SHP77 (cell line): ENCODE measurements around the gene SYNE1.

Source experiments
- DNase-seq, 2 experiments: peaks; one replicate each; lab custom pipeline; 2025; lab: John Stamatoyannopoulos, UW

Gene SYNE1

DNA sequence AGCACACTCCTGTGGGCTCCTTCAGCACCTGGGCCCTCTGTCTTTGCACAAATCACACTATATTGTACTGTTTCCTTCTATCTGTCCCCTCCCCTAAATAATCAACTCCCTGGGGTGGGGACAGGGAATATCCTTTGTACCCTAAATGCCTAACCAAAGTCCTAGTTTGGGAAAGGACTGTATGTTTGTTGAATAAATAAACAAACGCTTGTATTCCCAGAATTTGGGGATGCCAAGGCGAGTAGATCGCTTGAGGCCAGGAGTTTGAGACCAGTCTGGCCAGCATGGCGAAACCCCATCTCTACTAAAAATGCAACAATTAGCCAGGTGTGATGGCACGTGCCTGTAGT is 322.7 kb downstream of the SYNE1 start:
- no peak for DNase-seq

GRCh38 chr6:152313542-152314482 is 323.4 kb downstream of the SYNE1 start:
- DNase-seq = no peak

- DNase-seq = no peak
Measured at GRCh38 chr6:152312434-152312833, 324.7 kb downstream of the SYNE1 start.

DNA sequence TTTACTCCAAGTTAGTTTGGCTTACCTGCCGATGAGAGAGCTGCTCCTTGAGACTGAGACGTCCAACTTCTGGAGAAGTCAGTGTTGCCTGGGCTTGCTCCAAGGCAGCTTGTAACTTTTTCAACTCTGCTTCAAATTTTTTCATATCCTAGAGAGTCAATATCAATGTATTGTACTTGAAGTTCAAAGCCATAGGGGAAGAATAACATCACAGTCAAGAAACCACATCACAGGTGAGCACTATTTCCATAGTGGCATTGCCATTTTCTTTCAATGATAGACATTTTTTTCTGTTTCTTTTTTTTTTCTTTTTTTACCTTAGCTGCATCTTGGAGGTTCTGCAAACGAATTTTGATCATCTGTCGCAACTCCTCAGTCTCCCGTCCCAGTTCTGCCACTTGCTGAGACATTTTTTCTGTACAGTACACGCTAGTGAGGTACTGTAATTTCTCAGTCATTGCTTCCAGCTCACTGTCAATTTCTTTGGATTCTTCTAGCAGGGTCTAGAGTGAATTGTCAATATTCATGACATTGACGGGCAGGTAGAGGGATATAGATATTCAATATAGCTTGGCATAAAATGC is 326.7 kb downstream of the SYNE1 start:
- DNase-seq = no peak

DNA sequence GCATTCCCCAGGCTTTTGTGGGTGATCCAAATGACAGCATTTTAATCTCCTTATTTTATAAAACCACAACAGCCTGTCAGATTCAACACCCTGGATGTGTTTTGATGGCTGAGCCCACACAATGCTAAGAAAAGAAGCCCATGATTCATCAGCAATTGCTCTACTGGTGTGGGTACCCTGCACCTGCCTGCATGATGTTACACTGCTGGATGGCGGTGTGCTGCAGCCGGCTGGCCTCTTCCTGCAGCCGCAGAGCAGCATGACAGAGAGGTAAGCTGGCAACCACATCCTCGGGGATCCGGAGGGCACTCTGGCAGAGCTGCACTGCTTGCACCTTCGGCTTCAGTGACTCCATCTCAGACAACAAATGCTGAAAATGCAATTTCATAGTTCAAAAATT is 327.5 kb downstream of the SYNE1 start:
- peak; percentile 46 to 75 for DNase-seq

DNA sequence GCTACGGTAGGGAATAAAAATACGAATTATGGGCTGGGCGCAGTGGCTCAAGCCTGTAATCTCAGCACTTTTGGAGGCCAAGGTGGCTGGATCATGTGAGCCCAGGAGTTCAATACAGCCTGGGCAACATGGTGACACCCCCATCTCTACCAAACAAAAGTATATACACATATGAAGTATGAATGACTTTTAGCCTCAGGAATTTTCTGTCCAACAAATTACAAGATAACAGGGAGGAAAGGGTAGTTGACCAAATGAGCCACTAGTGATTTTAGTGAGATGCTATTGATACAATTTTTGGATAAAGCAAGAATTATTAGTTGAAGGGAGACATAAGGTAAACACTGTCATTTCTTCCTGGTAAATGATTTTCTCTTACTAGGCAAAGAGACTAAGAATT is 328.2 kb downstream of the SYNE1 start:
- no peak for DNase-seq

- DNase-seq = no peak
Measured at GRCh38 chr6:152308306-152308705, 328.9 kb downstream of the SYNE1 start.

- DNase-seq = no peak
Measured at GRCh38 chr6:152305672-152306071, 331.5 kb downstream of the SYNE1 start.

GRCh38 chr6:152301765-152302568 is 335.2 kb downstream of the SYNE1 start:
- peak; percentile 80 to 86 for DNase-seq

DNA sequence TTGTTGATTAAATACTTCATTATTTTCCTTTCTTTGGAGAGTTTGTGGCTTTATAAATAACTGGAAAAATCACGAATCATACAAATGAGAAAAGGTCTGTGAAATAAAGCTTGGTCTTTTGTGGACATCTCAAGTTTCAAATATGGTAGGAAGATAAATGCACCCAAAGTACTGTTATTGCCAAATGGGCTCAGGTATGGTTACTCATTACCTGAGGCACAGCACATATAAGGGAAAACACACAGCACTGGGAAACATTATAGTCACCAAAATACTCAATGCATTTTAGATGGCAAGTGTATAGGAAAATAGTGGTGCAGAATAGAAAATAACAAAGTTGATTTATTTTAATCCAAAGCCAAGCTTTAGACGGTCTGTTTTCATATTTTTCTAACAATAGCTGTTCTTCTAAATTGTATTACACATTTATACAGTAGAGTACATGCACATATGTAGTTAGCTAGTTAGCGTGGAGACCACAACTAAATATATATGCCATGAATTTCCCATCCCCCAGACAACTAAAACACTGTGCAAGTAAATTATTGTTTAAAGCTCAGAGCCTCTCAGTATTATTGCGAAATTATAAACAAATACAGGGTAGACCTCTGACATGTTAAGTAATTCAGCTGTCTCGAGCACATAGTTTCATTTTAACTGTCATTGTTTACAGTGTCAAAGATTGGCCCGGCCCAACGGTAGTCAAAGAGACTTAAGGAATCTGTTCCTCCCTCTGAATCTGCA is 336.0 kb downstream of the SYNE1 start:
- DNase-seq = no peak

- DNase-seq = no peak
Measured at GRCh38 chr6:152300517-152300916, 336.6 kb downstream of the SYNE1 start.

DNA sequence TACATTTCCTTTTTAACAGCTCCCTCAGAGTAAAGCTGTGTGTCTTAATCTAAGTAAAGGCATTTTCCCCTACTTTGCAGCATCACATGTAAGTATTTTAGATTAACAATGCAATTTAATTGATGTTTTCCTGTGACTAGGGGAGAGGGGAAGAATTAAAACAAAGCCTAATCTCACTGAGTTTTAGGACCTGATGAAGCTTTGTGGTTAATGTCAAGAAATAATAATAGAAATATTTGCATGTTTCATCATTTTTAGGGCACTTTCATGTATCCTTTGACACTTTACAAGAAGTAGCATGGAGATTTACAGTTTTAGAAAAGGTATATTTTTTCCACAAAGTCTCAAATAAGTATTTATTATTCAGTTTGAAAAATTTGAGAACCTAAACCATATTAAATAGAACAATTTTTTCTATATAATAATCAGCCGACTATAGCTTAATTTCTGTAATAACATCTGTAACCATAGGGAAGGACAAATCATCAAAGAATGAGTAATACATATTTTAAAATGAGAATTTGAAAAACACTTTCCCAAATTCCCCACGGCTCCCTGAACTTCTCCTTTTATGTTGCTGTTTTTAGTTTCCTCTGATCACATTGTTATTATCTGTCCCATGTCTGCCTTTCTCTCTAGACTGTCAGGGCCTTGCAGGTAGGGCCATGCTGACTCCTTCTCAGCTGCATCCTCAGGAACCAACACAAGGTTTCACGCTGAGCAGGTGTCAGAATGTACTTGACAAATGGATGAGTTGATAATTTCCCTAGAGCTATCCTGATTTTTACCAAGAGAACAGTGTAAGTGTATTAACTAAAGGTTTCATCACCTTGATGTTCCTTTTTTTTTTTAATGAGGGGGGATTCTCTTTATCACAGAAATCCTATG is 338.1 kb downstream of the SYNE1 start:
- no peak for DNase-seq

DNA sequence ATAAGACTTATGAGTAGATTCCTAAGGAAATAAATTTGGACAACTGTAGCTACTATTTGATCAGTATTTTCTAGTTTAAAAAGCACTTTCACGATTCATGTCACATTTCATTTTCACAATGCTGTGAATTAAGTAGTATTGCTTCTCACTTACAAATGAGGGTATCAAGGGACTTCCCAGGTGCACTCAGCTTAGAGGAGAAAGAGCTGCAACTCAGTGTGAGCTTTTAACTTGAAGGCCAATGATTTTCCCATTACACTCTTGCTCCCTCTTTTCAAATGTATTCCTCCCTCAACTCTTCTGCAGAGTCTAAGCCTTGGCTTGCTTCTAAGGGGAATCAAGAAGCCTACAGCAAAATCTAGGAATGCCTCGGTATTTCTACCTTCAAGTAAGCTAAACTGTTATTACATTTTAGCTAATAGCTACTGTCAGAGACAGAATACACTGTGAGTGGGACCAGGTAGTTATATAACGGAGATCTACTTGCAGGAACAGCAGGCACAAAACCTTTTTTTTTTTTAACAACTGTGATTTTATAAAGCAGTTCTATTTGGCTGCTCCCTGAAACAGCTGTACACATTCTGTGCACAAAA is 339.0 kb downstream of the SYNE1 start:
- no peak for DNase-seq

GRCh38 chr6:152296648-152297376 is 340.4 kb downstream of the SYNE1 start:
- DNase-seq = no peak

GRCh38 chr6:152295920-152296319 is 341.2 kb downstream of the SYNE1 start:
- DNase-seq = no peak

DNA sequence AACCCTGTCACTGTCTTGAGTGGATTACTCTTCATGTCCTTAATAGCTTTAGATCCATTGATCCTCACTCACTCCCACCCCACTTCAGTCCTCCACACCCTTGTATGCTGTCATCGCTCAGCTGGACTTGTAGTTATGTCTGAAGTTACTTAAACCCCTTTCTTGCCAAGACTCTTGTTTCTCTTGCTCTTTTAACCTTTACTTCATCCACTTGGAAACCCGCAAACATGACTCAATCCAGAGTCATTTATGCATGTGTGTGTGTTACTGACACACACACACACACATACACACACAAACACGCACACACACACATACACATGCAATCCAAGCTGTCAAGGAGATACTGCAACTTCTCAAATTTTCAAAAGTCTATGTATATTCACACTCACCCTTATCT is 341.8 kb downstream of the SYNE1 start:
- no peak for DNase-seq

- DNase-seq = peak; percentile 21 to 48
Measured at GRCh38 chr6:152293404-152293803, 343.8 kb downstream of the SYNE1 start.

- DNase-seq = no peak
Measured at GRCh38 chr6:152292555-152292954, 344.6 kb downstream of the SYNE1 start.

DNA sequence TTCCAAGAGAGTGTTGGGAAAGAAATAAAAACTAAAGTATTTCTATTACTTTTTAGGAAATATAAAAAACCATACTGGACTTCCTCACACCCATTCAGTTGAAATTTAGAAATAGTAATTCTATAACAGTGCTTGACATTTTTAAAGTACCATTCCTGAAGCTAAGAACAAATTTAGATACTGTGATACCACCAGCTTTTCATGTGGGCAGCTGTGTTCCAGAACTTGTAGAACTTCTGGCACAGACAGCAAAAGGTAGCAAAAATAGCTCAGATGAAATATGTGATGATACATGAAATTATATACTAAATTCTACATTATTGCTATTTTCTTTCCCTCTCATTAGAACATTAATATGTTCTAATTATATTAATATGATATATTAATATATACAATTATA is 346.5 kb downstream of the SYNE1 start:
- no peak for DNase-seq

DNA sequence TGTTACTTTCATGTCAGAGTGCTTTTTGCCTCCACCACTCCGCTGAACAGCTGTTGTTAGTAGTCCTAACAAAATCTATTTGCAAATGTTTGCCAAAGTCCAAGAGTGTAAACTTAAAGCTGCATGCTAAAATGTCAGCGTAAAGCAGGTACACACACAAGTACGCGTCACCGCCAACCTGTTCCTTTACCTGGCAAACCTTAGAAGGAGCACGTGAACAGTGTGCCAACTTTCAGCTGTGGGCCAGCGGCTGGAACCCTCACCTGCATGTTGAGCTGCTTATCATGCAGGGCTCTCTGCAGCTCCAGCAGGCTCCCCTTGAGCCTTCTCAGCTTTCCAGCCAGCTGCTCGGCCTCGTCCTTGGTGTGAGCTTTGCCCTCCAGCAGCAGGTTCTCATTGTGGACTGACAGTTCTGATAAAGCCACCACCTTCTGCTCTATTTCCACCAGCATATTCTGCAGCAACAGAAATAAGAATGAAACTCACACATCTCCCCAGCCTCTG is 359.3 kb downstream of the SYNE1 start:
- DNase-seq = peak in 1 of 2 experiments; percentile 25
